WTC11 (cell line): Measurements from ENCODE around the gene IGFBP2.

ENCODE experiments used
- CBFB ChIP-seq: sonication (generic); formaldehyde crosslinking; IDR thresholded peaks from 2 replicates; pipeline ENCODE4 v1.8.1; 2022; ENCODE audit warnings: mild to moderate bottlenecking, low read depth, missing genetic modification reagents
- CREM ChIP-seq: sonication (generic); formaldehyde crosslinking; IDR thresholded peaks from 2 replicates; pipeline ENCODE4 v1.8.1; 2022; ENCODE audit warnings: mild to moderate bottlenecking, missing genetic modification reagents, moderate library complexity
- CTCF ChIP-seq: fragments of 200-600 bp; IDR thresholded peaks from 2 replicates; pipeline ENCODE4 v1.8.0; 2022; ENCODE audit warnings: antibody characterized with exemption
- ESRRA ChIP-seq: sonication (generic); formaldehyde crosslinking; IDR thresholded peaks from 2 replicates; pipeline ENCODE4 v1.8.1; 2022; ENCODE audit warnings: mild to moderate bottlenecking, missing genetic modification reagents, borderline replicate concordance
- NFYB ChIP-seq: sonication (generic); formaldehyde crosslinking; conservative IDR thresholded peaks from 2 replicates; pipeline ENCODE4 v1.8.0; 2022; ENCODE audit warnings: low read depth, missing genetic modification reagents
- SMAD4 ChIP-seq: sonication (generic); formaldehyde crosslinking; IDR thresholded peaks from 2 replicates; pipeline ENCODE4 v1.8.0; 2022; ENCODE audit warnings: mild to moderate bottlenecking, missing genetic modification reagents
- USF1 ChIP-seq: sonication (generic); formaldehyde crosslinking; IDR thresholded peaks from 2 replicates; pipeline ENCODE4 v1.8.0; 2022; ENCODE audit warnings: mild to moderate bottlenecking, missing genetic modification reagents
- ZNF512 ChIP-seq: sonication (generic); formaldehyde crosslinking; IDR thresholded peaks from 2 replicates; pipeline ENCODE4 v1.8.1; 2022; ENCODE audit warnings: missing genetic modification reagents, borderline replicate concordance

GRCh38 chr2:216649574-216649973 is 16.4 kb downstream of the IGFBP2 start:
- no peak for TF ChIP-seq ZNF512 (CRISPR knock-in tag)
- TF ChIP-seq SMAD4 (CRISPR knock-in tag) = no peak
- no peak for TF ChIP-seq CTCF
- no peak for TF ChIP-seq USF1 (CRISPR knock-in tag)
- no peak for TF ChIP-seq CREM (CRISPR knock-in tag)
- no peak for TF ChIP-seq CBFB
- TF ChIP-seq NFYB (CRISPR knock-in tag) = no peak
- TF ChIP-seq ESRRA = no peak
